HepG2 (cell line): ENCODE measurements around the gene MTA2.
"Not testable (repeated sequence)": the region's sequence is repeated elsewhere in the genome, so short reads cannot be mapped to it uniquely, and the experiment has no call there.

Experiments
- DMAP1 ChIP-seq: IDR thresholded peaks from 2 replicates; pipeline ENCODE4 v1.6.1; 2016
- JUN ChIP-seq: sonication (generic); formaldehyde crosslinking; IDR thresholded peaks from 2 replicates; pipeline ENCODE4 v1.4.0; 2020; ENCODE audit warnings: mild to moderate bottlenecking, missing genetic modification reagents
- TBP ChIP-seq: sonication (generic); formaldehyde crosslinking; IDR thresholded peaks from 2 replicates; pipeline ENCODE4 v1.5.0; 2020; ENCODE audit warnings: missing genetic modification reagents
- ZNF776 ChIP-seq: sonication (generic); formaldehyde crosslinking; IDR thresholded peaks from 2 replicates; pipeline ENCODE4 v1.4.0; 2020; ENCODE audit warnings: mild to moderate bottlenecking, missing genetic modification reagents

DNA sequence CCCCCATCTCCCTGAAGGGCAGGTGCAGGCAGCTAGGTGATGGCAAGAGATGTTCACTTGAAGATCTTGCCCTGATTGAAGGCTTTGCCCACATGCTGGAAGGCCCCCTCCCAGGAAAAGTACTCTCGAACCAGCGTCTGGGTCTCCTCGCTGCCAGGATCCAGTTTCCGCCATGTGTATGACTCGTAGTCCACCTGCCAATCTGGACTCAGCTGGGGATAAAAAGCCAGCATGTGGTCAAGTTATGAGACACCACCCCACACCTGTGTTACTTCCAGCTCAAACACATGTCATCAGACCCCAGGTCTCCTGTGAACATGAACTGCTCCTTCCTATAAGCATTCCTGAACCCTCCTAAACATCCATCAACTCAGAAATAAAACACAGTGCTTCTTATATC, 42.0 kb downstream of the MTA2 start:
- not testable (repeated sequence) for TF ChIP-seq JUN; TBP (CRISPR knock-in tag); DMAP1 (CRISPR knock-in tag); ZNF776
